C4-2B (cell line): Measurements from ENCODE around the gene FCER2.

ENCODE experiments used
- CTCF ChIP-seq: fragments of 450-650 bp; conservative IDR thresholded peaks from 2 replicates; pipeline ENCODE4 v1.5.1; 2017; ENCODE audit warnings: mild to moderate bottlenecking
- ZFX ChIP-seq: fragments of 450-650 bp; IDR thresholded peaks from 2 replicates; pipeline ENCODE4 v1.6.1; 2017

- TF ChIP-seq CTCF (no peak), ZFX (no peak)
These were observed 2.5 kb upstream of the FCER2 start for GRCh38 chr19:7704280-7705060.
